Measurements from ENCODE around the gene NFE2L1. TPM values are rescaled to one million over a fixed set of nuclear protein-coding genes. Genes with fewer than 3 reads are reported as not detected.
"Not testable (repeated sequence)": the region's sequence is repeated elsewhere in the genome, so short reads cannot be mapped to it uniquely, and the experiment has no call there.

Gene NFE2L1, protein sequence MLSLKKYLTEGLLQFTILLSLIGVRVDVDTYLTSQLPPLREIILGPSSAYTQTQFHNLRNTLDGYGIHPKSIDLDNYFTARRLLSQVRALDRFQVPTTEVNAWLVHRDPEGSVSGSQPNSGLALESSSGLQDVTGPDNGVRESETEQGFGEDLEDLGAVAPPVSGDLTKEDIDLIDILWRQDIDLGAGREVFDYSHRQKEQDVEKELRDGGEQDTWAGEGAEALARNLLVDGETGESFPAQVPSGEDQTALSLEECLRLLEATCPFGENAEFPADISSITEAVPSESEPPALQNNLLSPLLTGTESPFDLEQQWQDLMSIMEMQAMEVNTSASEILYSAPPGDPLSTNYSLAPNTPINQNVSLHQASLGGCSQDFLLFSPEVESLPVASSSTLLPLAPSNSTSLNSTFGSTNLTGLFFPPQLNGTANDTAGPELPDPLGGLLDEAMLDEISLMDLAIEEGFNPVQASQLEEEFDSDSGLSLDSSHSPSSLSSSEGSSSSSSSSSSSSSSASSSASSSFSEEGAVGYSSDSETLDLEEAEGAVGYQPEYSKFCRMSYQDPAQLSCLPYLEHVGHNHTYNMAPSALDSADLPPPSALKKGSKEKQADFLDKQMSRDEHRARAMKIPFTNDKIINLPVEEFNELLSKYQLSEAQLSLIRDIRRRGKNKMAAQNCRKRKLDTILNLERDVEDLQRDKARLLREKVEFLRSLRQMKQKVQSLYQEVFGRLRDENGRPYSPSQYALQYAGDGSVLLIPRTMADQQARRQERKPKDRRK
- total RNA-seq: 93.4 TPM

DNA sequence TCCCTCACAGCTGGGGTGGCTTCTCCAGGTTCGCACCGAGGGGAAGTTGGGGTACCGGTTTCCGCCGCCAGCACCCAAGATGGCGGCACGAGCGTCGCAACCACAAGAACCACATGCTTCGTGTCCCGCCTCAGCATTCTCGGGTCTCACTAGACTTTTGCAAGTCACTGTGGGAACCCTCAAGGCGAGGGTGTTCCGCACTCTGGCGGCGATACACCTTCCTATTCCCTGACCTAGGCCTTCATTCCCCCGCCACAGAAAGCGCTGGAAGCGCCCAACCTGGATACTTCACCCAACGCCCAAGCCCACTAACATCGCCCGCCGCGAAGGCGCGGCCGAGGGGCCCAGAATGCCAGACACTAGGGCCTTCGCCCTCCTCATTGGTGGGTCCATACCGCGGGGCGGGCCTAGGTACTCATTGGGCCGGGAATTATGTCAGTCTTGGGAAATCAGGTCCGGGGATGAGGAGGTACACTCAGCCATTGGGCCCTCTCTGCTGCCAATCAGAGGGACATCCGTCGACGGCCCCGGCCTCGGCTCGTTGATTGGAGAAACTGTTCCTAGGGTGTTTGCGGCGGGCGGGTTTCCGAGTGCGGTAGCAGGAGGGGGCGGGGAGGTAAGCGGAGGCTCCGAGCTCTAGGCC is at the start of gene NFE2L1:
Gene NFE2L1 (plus strand): TSS at position 619 of the 643 bp plus-strand sequence. CDS start 2,760 bp downstream, outside the sequence.
- peaks cover 6 to 21% (median 17%) of the 10 kb centered on the region in 3 donors for H3K36me3 ChIP-seq (ENCODE audit: control insufficient read depth in 3 of 3, insufficient read depth in 3 of 3, low read length in 3 of 3)
- peak within 1 kb of the TSS; percentile 90 to 100 (median 95) for H3K9ac ChIP-seq (ENCODE audit: low read depth in 1 of 3, low read length in 3 of 3)
- H3K27ac ChIP-seq (ENCODE audit: low read depth, low read length): peak within 1 kb of the TSS; percentile 99
- peaks cover 50 to 66% (median 58%) of the 10 kb centered on the region in 3 donors for H3K4me1 ChIP-seq (ENCODE audit: control insufficient read depth in 3 of 3, insufficient read depth in 3 of 3, low read length in 3 of 3)
- peak within 1 kb of the TSS; percentile 97 to 99 (median 99) for H3K4me3 ChIP-seq (ENCODE audit: low read length in 3 of 3)
- H3K27me3 ChIP-seq (ENCODE audit: control insufficient read depth in 3 of 3, insufficient read depth in 3 of 3, low read length in 3 of 3): no peaks in the 10 kb centered on the region
- H3K9me3 ChIP-seq (ENCODE audit: control insufficient read depth in 3 of 3, low read length in 3 of 3): no peaks in the 10 kb centered on the region

DNA sequence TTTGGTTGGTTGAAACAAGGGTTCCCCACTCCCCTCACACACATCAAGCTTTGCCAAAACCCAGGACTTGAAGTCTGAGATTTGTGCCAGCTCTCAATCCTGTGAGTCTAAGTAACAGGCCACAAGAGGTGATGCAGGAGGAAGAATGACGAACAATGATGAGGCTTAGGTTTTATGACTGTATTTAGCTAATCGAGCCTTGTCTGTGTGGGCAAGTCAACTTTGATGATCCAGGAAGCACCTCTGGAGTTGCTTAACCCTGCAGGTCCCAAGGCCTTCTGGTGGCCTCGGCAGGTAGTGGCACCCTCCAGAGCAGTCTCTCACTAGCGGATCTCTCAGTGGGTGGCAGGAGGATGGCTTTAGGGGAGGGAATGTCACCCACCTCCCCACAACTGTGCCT is 48.6 kb upstream of the NFE2L1 start:
- Histone ChIP-seq H3K4me1 (ENCODE audit: control insufficient read depth in 3 of 3, insufficient read depth in 3 of 3, low read length in 3 of 3) (peaks cover 3 to 10% (median 6%) of the 10 kb centered on the region in 3 donors), H3K27me3 (ENCODE audit: control insufficient read depth in 3 of 3, insufficient read depth in 3 of 3, low read length in 3 of 3) (peaks cover 0 to 3% (median 0%) of the 10 kb centered on the region in 3 donors), H3K4me3 (ENCODE audit: low read length in 3 of 3) (no peak overlapping the region), H3K9ac (ENCODE audit: low read depth in 1 of 3, low read length in 3 of 3) (no peak overlapping the region), H3K27ac (ENCODE audit: low read depth, low read length) (no peak overlapping the region), H3K9me3 (ENCODE audit: control insufficient read depth in 3 of 3, low read length in 3 of 3) (no peaks in the 10 kb centered on the region), H3K36me3 (ENCODE audit: control insufficient read depth in 3 of 3, insufficient read depth in 3 of 3, low read length in 3 of 3) (no peaks in the 10 kb centered on the region)

DNA sequence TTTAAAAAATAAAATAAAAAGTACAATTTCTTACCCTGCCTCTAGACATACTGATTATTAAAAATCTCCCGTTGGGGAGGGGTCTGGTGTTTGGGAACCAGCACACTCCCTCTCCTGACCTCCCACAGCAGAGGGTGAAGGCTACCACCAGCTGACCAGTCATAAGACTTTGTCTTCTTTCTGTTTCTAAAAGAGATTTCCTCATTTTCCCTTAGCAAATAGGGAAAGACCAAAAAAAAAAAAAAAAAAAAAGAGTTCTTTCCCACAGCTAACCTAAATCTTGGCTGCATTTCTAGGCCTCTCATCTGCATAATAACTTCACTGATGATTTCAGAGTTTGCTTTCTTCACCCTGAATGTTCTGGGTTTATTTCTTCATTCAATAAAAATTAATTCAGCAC is 47.0 kb upstream of the NFE2L1 start:
- Histone ChIP-seq H3K4me1 (ENCODE audit: control insufficient read depth in 3 of 3, insufficient read depth in 3 of 3, low read length in 3 of 3) (peaks cover 3 to 10% (median 6%) of the 10 kb centered on the region in 3 donors), H3K9ac (ENCODE audit: low read depth in 1 of 3, low read length in 3 of 3) (no peak overlapping the region), H3K36me3 (ENCODE audit: control insufficient read depth in 3 of 3, insufficient read depth in 3 of 3, low read length in 3 of 3) (no peaks in the 10 kb centered on the region), H3K27ac (ENCODE audit: low read depth, low read length) (no peak overlapping the region), H3K9me3 (ENCODE audit: control insufficient read depth in 3 of 3, low read length in 3 of 3) (no peaks in the 10 kb centered on the region), H3K27me3 (ENCODE audit: control insufficient read depth in 3 of 3, insufficient read depth in 3 of 3, low read length in 3 of 3) (peaks cover 0 to 5% (median 3%) of the 10 kb centered on the region in 3 donors), H3K4me3 (ENCODE audit: low read length in 3 of 3) (no peak overlapping the region)

DNA sequence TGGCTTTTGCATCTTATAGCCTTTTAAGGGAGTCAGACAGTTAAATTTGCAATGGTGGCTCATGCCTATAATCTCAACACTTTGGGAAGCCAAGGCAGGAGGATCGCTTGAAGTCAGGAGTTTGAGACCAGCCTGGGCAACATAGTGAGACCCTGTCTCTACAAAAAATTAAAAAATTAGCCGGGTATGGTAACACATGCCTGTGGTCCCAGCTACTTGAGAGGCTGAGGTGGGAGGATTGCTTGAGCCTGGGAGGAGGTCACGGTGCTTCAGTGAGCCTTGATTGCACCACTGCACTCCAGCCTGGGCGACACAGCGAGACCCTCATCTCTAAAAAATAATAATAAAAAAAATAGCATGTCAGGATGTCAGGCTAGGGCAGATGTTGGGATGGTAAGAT is 46.5 kb upstream of the NFE2L1 start:
- not testable (repeated sequence) for H3K4me3 ChIP-seq (ENCODE audit: low read length in 3 of 3); H3K36me3 ChIP-seq (ENCODE audit: control insufficient read depth in 3 of 3, insufficient read depth in 3 of 3, low read length in 3 of 3); H3K27ac ChIP-seq (ENCODE audit: low read depth, low read length); H3K4me1 ChIP-seq (ENCODE audit: control insufficient read depth in 3 of 3, insufficient read depth in 3 of 3, low read length in 3 of 3); H3K9me3 ChIP-seq (ENCODE audit: control insufficient read depth in 3 of 3, low read length in 3 of 3); H3K27me3 ChIP-seq (ENCODE audit: control insufficient read depth in 3 of 3, insufficient read depth in 3 of 3, low read length in 3 of 3); H3K9ac ChIP-seq (ENCODE audit: low read depth in 1 of 3, low read length in 3 of 3)

DNA sequence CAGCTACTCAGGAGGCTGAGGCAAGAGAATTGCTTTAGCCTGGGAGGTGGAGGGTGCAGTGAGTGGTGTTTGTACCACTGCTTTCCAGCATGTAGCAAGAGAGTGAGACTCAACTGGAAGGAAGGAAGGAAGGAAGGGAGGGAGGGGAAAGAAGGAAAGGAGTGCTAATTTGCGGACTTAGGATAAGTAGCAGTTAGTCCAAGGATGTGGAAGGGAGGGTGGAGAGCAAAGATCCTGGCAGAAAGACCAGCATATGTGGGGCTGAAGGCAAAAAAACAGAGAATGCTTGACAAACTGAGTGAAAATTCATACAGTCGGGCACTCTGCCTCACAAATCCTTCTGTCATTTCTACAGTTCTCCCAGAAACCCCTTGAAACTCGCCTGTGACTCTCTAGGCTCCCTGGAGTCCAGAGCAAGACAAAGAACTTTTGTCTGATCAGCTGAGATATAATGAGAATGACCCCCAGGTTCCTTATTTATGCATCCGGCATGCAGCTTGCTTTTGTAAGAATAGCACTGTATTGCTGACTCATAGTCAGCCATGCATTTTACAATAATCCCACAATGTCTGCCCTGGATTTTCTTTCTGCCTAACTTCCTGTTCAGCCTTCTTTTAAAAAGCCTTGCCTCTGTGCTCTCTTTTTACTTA is 45.8 kb upstream of the NFE2L1 start:
- Histone ChIP-seq H3K4me3 (ENCODE audit: low read length in 3 of 3) (no peak overlapping the region), H3K9me3 (ENCODE audit: control insufficient read depth in 3 of 3, low read length in 3 of 3) (no peaks in the 10 kb centered on the region), H3K36me3 (ENCODE audit: control insufficient read depth in 3 of 3, insufficient read depth in 3 of 3, low read length in 3 of 3) (no peaks in the 10 kb centered on the region), H3K9ac (ENCODE audit: low read depth in 1 of 3, low read length in 3 of 3) (no peak overlapping the region), H3K27me3 (ENCODE audit: control insufficient read depth in 3 of 3, insufficient read depth in 3 of 3, low read length in 3 of 3) (peaks cover 0 to 5% (median 3%) of the 10 kb centered on the region in 3 donors), H3K27ac (ENCODE audit: low read depth, low read length) (peak overlapping the region; percentile 50), H3K4me1 (ENCODE audit: control insufficient read depth in 3 of 3, insufficient read depth in 3 of 3, low read length in 3 of 3) (peaks cover 3 to 10% (median 6%) of the 10 kb centered on the region in 3 donors)

DNA sequence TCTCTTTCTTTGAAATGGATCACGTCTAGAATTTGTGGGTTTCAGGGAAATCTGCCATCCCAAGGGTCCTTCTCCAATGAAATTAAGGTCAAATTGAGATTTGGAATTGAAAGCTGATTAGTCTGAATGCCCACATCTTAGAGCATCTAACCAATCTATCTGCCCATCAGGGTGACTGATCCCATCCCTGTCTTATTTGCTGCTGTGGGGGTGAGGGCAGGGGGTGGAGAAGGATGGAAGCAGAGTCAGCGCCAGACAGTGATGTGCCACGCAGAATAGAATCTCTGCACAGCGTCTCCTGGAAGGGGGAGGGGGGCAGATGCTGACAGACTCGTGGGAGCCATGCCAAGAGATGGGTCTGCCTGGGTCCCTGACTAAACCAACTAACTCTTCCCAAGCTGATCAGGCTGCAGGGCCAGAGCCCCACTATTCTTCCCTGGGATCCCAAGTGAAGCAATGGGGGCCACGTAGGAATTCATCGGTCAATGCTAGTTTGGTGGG is 45.2 kb upstream of the NFE2L1 start:
- no peak overlapping the region for H3K9ac ChIP-seq (ENCODE audit: low read depth in 1 of 3, low read length in 3 of 3)
- no peaks in the 10 kb centered on the region for H3K36me3 ChIP-seq (ENCODE audit: control insufficient read depth in 3 of 3, insufficient read depth in 3 of 3, low read length in 3 of 3)
- H3K27me3 ChIP-seq (ENCODE audit: control insufficient read depth in 3 of 3, insufficient read depth in 3 of 3, low read length in 3 of 3): peaks cover 0 to 5% (median 3%) of the 10 kb centered on the region in 3 donors
- peak overlapping the region; percentile 50 for H3K27ac ChIP-seq (ENCODE audit: low read depth, low read length)
- no peak overlapping the region for H3K4me3 ChIP-seq (ENCODE audit: low read length in 3 of 3)
- H3K4me1 ChIP-seq (ENCODE audit: control insufficient read depth in 3 of 3, insufficient read depth in 3 of 3, low read length in 3 of 3): peaks cover 3 to 10% (median 6%) of the 10 kb centered on the region in 3 donors
- H3K9me3 ChIP-seq (ENCODE audit: control insufficient read depth in 3 of 3, low read length in 3 of 3): no peaks in the 10 kb centered on the region

DNA sequence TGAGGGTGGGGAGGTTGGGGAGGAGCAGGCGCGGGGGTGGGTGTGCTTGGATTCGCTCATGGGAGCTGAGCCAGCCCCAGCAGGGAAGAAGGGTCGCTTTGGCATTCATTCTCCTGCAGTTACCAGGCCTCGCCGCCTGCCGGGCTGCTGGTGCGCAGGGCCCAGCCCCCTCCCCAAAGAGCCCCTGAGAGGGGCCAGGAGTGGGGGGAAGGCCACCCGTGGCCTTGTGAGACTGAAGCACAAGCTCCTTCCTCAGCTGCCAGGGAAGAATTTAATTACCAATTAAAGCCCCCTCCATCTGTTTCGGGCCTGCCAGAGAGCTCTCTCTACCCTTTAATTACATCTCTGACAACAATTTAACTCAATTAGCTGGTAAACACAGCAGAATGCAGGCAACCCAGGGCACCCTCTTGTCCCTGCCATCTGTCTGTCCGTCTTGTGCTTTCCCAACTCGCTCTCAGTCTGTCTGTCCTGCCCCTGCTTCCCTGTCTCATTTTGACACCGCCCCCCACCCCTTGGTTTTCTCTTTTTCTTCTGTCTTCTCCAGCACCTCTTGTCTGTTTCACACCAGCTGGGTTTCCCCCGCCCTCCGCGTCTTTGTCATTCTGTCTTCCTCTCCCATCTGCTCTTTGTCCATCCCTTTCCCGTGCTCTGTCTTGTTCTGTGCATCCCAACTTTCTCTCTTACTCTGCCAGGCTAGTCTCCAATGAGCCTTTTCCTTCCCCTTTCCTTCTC is 44.6 kb upstream of the NFE2L1 start:
- H3K4me3 ChIP-seq (ENCODE audit: low read length in 3 of 3): no peak overlapping the region
- peaks cover 3 to 10% (median 6%) of the 10 kb centered on the region in 3 donors for H3K4me1 ChIP-seq (ENCODE audit: control insufficient read depth in 3 of 3, insufficient read depth in 3 of 3, low read length in 3 of 3)
- no peak overlapping the region for H3K9ac ChIP-seq (ENCODE audit: low read depth in 1 of 3, low read length in 3 of 3)
- H3K27me3 ChIP-seq (ENCODE audit: control insufficient read depth in 3 of 3, insufficient read depth in 3 of 3, low read length in 3 of 3): peaks cover 0 to 5% (median 3%) of the 10 kb centered on the region in 3 donors
- H3K9me3 ChIP-seq (ENCODE audit: control insufficient read depth in 3 of 3, low read length in 3 of 3): no peaks in the 10 kb centered on the region
- H3K36me3 ChIP-seq (ENCODE audit: control insufficient read depth in 3 of 3, insufficient read depth in 3 of 3, low read length in 3 of 3): no peaks in the 10 kb centered on the region
- H3K27ac ChIP-seq (ENCODE audit: low read depth, low read length): peak overlapping the region; percentile 50

DNA sequence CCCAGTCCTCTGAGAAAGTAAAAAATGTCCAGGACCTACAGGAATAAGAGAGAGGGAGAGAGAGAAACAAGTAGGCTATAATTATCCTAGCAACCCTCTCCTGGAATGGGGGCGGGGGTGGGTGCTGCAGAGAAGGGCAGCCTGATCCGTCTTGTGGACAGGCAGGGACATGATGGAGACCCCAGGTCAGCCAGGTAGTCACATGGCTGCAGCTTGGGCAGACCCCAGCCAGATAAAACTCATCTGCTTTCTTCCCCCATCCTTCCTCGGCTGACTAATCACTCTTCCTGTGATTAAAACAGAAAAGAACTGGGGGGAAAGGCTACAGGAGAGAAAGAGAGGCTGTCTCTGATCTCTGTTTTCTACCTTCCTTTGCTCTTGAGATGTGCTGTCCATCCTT is 43.2 kb upstream of the NFE2L1 start:
- no peaks in the 10 kb centered on the region for H3K9me3 ChIP-seq (ENCODE audit: control insufficient read depth in 3 of 3, low read length in 3 of 3)
- H3K4me3 ChIP-seq (ENCODE audit: low read length in 3 of 3): no peak overlapping the region
- H3K27ac ChIP-seq (ENCODE audit: low read depth, low read length): no peak overlapping the region
- H3K36me3 ChIP-seq (ENCODE audit: control insufficient read depth in 3 of 3, insufficient read depth in 3 of 3, low read length in 3 of 3): no peaks in the 10 kb centered on the region
- peaks cover 3 to 10% (median 6%) of the 10 kb centered on the region in 3 donors for H3K4me1 ChIP-seq (ENCODE audit: control insufficient read depth in 3 of 3, insufficient read depth in 3 of 3, low read length in 3 of 3)
- peaks cover 0 to 10% (median 6%) of the 10 kb centered on the region in 3 donors for H3K27me3 ChIP-seq (ENCODE audit: control insufficient read depth in 3 of 3, insufficient read depth in 3 of 3, low read length in 3 of 3)
- H3K9ac ChIP-seq (ENCODE audit: low read depth in 1 of 3, low read length in 3 of 3): no peak overlapping the region
